Panc1 (cell line): ENCODE results near the gene MAP4K2. TPM values are rescaled to one million over a fixed set of nuclear protein-coding genes. Genes with fewer than 3 reads are reported as not detected.
A peak's percentile ranks its signal among the peaks of the same experiment; 100 is the strongest.

Experiments
- ATAC-seq: fragments of 200-7000 bp; cut with Tn5 transposase; 2 replicates; pipeline ENCODE4 v1.9.1; 2020; ENCODE audit warnings: mild to moderate bottlenecking, moderate library complexity
- BruUV-seq: library from RNA; stranded (reverse); fragments of 400-500 nt; replicated peaks from 2 replicates; lab custom pipeline; 2021; lab: Mats Ljungman, UMichigan
- CTCF ChIA-PET: fragments of 300-600 bp; sonication (Branson Sonifier 250); formaldehyde crosslinking; loops from one replicate; lab custom pipeline; 2022; ENCODE audit warnings: antibody characterized with exemption; lab: Charles Lee
- POLR2A ChIA-PET: fragments of 300-600 bp; sonication (Branson Sonifier 250); formaldehyde crosslinking; loops from one replicate; lab custom pipeline; 2022; ENCODE audit warnings: antibody characterized with exemption; lab: Charles Lee
- DNase-seq: peaks from one replicate; pipeline ENCODE4 v3.0.0-alpha.2; 2010; ENCODE audit warnings: low read depth, low spot score
- H3K27ac ChIP-seq: 2 replicates; pipeline ENCODE4 v1.5.1; 2011; ENCODE audit warnings: mild to moderate bottlenecking, low read length, inconsistent platforms
- H3K27me3 ChIP-seq: fragments of 200-500 bp; sonication (Bioruptor generic); 2 replicates; pipeline ENCODE4 v1.6.0; 2014; ENCODE audit warnings: low read length, inconsistent platforms; ENCODE audit not compliant: control insufficient read depth, insufficient read depth
- H3K36me3 ChIP-seq: fragments of 200-500 bp; sonication (Bioruptor generic); 2 replicates; pipeline ENCODE4 v1.5.1; 2014; ENCODE audit warnings: inconsistent platforms, mild to moderate bottlenecking, low read length, moderate library complexity; ENCODE audit not compliant: control insufficient read depth, insufficient read depth
- H3K4me1 ChIP-seq: 2 replicates; pipeline ENCODE4 v1.5.1; 2011; ENCODE audit warnings: inconsistent platforms, mild to moderate bottlenecking, low read length, moderate library complexity; ENCODE audit not compliant: control insufficient read depth, insufficient read depth
- H3K4me3 ChIP-seq, 2 experiments: 2 replicates each; pipeline ENCODE4 v1.5.1; 2011 to 2012; ENCODE audit warnings: low read depth in 2 of 2, low read length in 2 of 2, mild to moderate bottlenecking in 2 of 2, inconsistent platforms in 1 of 2, moderate library complexity in 1 of 2
- H3K9me3 ChIP-seq: fragments of 200-500 bp; sonication (Bioruptor generic); 2 replicates; pipeline ENCODE4 v1.5.1; 2014; ENCODE audit warnings: low read depth, mild to moderate bottlenecking, inconsistent platforms, low read length, moderate library complexity; ENCODE audit not compliant: control insufficient read depth, insufficient read depth
- POLR2AphosphoS5 ChIP-seq: IDR thresholded peaks from 2 replicates; pipeline ENCODE4 v1.6.1; 2012; ENCODE audit warnings: mild to moderate bottlenecking, low read depth, low read length, moderate library complexity
- SIN3A ChIP-seq: IDR thresholded peaks from 2 replicates; pipeline ENCODE4 v1.6.1; 2012; ENCODE audit warnings: low read depth, mild to moderate bottlenecking, low read length, moderate library complexity, borderline replicate concordance; ENCODE audit not compliant: insufficient read depth
- TCF7L2 ChIP-seq: IDR thresholded peaks from 2 replicates; pipeline ENCODE4 v1.6.1; 2011; ENCODE audit warnings: mild to moderate bottlenecking, low read depth, low read length, inconsistent platforms
- in situ Hi-C: cut with HindIII; loops from 2 replicates; pipeline ENCODE4 v1.10.0; 2016; ENCODE audit warnings: low sequenced_read_pairs, low pct_unique_long_range_greater_than_20kb
- intact Hi-C: fragments of 100-400 bp; cut with micrococcal nuclease; formaldehyde crosslinking; loops from one replicate; pipeline ENCODE4 v1.10.0; 2022; ENCODE audit not compliant: unreplicated experiment
- total RNA-seq: library from RNA; stranded (reverse); gene quantifications from one replicate; pipeline ENCODE4 v1.2.1, GENCODE V29; 2021; ENCODE audit not compliant: unreplicated experiment
- TF ChIP-seq, protein P1 (sequence below), 2 experiments: IDR thresholded peaks; 2 replicates each; pipeline ENCODE4 v1.6.1; 2011 to 2012; ENCODE audit warnings: low read depth in 2 of 2, control low read depth in 1 of 2, low read length in 1 of 2, mild to moderate bottlenecking in 1 of 2, moderate library complexity in 1 of 2; ENCODE audit not compliant: insufficient read depth in 1 of 2
- TF ChIP-seq, protein P2 (sequence below): fragments of 450-650 bp; IDR thresholded peaks from 2 replicates; pipeline ENCODE4 v1.5.1; 2017; ENCODE audit warnings: mild to moderate bottlenecking

The MAP4K2 gene
- total RNA-seq, 1 experiment from 2014 or later, result 46.4 TPM

DNA sequence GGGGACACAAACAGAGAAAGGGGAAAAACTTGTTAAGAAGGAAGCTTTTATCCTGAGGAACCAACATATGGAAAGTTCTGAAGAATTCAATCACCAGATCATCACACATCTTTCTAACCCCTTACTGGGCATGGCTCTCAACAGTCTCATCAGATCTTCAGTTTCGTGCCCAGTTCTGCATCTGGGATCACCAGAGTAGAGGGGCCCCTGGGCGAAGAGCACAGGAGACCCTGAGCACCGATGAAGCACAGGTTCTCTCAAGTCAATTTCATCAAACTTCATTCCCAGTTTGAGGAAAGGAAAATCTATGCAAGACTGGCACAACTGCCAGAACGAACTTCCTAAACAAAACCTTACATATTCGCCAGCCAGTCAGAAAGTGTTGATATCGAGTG is 34.7 kb downstream of the MAP4K2 start:
- ATAC-seq (no peak), DNase-seq (no peak)
- no TSS peak for BruUV-seq
- POLR2A ChIA-PET, result interaction anchor here (0.5 kb wide), 1 partner anchor 7 kb away, joined by 3 read pairs; no protein-coding TSS in a partner anchor
- CTCF ChIA-PET, result interaction anchor here (0.8 kb wide), 1 partner anchor 30 kb away, joined by 4 read pairs; no protein-coding TSS in a partner anchor
- Histone ChIP-seq H3K9me3 (no peaks in the 10 kb centered on the region), H3K27ac (no peak overlapping the region), H3K4me3 (no peak overlapping the region), H3K36me3 (peaks cover 70% of the 10 kb centered on the region), H3K27me3 (no peaks in the 10 kb centered on the region), H3K4me1 (peaks cover 18% of the 10 kb centered on the region)
- TF ChIP-seq, protein P1, sequence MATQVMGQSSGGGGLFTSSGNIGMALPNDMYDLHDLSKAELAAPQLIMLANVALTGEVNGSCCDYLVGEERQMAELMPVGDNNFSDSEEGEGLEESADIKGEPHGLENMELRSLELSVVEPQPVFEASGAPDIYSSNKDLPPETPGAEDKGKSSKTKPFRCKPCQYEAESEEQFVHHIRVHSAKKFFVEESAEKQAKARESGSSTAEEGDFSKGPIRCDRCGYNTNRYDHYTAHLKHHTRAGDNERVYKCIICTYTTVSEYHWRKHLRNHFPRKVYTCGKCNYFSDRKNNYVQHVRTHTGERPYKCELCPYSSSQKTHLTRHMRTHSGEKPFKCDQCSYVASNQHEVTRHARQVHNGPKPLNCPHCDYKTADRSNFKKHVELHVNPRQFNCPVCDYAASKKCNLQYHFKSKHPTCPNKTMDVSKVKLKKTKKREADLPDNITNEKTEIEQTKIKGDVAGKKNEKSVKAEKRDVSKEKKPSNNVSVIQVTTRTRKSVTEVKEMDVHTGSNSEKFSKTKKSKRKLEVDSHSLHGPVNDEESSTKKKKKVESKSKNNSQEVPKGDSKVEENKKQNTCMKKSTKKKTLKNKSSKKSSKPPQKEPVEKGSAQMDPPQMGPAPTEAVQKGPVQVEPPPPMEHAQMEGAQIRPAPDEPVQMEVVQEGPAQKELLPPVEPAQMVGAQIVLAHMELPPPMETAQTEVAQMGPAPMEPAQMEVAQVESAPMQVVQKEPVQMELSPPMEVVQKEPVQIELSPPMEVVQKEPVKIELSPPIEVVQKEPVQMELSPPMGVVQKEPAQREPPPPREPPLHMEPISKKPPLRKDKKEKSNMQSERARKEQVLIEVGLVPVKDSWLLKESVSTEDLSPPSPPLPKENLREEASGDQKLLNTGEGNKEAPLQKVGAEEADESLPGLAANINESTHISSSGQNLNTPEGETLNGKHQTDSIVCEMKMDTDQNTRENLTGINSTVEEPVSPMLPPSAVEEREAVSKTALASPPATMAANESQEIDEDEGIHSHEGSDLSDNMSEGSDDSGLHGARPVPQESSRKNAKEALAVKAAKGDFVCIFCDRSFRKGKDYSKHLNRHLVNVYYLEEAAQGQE (IDR thresholded peaks at IDR 0.05; ENCODE audit: insufficient read depth in 1 of 2, low read depth in 2 of 2, low read length in 1 of 2), result no peak
- TF ChIP-seq POLR2AphosphoS5 (no peak), TCF7L2 (no peak), SIN3A (no peak)
- TF ChIP-seq, protein P2, sequence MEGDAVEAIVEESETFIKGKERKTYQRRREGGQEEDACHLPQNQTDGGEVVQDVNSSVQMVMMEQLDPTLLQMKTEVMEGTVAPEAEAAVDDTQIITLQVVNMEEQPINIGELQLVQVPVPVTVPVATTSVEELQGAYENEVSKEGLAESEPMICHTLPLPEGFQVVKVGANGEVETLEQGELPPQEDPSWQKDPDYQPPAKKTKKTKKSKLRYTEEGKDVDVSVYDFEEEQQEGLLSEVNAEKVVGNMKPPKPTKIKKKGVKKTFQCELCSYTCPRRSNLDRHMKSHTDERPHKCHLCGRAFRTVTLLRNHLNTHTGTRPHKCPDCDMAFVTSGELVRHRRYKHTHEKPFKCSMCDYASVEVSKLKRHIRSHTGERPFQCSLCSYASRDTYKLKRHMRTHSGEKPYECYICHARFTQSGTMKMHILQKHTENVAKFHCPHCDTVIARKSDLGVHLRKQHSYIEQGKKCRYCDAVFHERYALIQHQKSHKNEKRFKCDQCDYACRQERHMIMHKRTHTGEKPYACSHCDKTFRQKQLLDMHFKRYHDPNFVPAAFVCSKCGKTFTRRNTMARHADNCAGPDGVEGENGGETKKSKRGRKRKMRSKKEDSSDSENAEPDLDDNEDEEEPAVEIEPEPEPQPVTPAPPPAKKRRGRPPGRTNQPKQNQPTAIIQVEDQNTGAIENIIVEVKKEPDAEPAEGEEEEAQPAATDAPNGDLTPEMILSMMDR, result no peak
- in situ Hi-C loops (no loop called here), intact Hi-C loops (no loop called here)

DNA sequence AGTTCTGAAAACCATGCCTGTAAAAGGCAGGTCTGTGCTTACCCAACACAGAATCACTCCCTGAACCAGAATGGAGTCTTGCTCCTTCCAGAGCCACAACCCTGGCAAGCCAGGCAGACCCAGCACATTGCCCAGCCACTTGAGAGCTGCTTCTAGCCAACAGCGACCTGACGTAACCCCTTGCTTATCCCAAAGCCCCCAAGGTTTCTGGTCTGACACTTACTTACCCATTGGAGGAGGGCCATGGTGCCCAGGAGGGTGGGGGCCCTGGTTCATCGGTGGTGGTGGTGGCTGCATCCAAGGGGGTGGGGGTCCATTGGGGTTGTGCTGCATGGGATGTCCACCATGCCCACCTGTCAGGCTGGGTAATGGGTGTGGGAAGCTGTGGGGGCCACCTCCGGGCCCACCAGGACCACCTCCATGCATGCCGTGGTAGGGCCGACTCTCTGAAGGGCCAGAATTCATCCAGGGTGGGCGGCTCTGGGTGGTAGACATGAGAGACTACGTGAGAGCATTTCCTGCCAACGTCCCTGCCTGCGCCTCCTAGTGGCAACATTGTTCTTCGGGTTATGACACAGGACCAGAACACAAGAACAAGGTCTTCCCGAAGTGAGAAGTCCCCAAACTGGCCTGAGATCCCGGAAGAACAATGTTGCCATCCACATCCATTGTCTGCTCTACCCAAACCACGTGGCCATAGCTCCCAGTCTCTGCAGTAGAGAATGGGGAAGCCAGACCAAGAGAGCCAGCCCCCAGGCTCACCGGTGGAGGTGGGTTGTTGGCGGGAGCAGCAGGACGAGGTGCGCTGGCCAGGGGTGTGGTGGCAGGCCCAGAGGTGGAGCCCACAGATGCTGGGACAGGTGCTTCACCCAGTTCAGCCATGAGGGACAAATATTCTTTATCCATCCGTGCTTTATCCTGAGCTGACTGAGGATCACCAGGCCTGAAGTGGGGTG is 35.4 kb downstream of the MAP4K2 start:
- DNase-seq, result no peak
- in situ Hi-C loops, result no loop called here
- CTCF ChIA-PET, result interaction anchor here (0.8 kb wide), 1 partner anchor 29 kb away, joined by 4 read pairs; no protein-coding TSS in a partner anchor
- TF ChIP-seq, protein P2, result peak; percentile 96
- TF ChIP-seq SIN3A, result no peak
- TF ChIP-seq POLR2AphosphoS5, result no peak
- Histone ChIP-seq H3K4me1 (peaks cover 24% of the 10 kb centered on the region), H3K4me3 (no peak overlapping the region), H3K27me3 (no peaks in the 10 kb centered on the region), H3K9me3 (no peaks in the 10 kb centered on the region), H3K27ac (no peak overlapping the region), H3K36me3 (peaks cover 63% of the 10 kb centered on the region)
- POLR2A ChIA-PET, result interaction anchor here (0.5 kb wide), 1 partner anchor 8 kb away, joined by 3 read pairs; no protein-coding TSS in a partner anchor
- BruUV-seq, result no TSS peak
- peak; percentile 73 for ATAC-seq
- intact Hi-C loops, result no loop called here
